HepG2 (cell line): ENCODE measurements around the gene FEM1B.

Source experiments
- EZH2 ChIP-seq: conservative IDR thresholded peaks from 2 replicates; pipeline ENCODE4 v1.6.1; 2012; ENCODE audit warnings: mild to moderate bottlenecking, low read depth, low read length, moderate library complexity
- POLR2A ChIP-seq, 2 experiments: IDR thresholded peaks; 2 replicates each; pipeline ENCODE4 v1.6.1; 2011; ENCODE audit warnings: low read depth in 2 of 2, low read length in 2 of 2, mild to moderate bottlenecking in 1 of 2, moderate library complexity in 1 of 2; ENCODE audit not compliant: insufficient read depth in 1 of 2
- SIN3A ChIP-seq: IDR thresholded peaks from 2 replicates; pipeline ENCODE4 v1.6.1; 2011; ENCODE audit warnings: low read depth, mild to moderate bottlenecking, control low read depth, low read length, borderline replicate concordance
- SMAD3 ChIP-seq: sonication (generic); formaldehyde crosslinking; IDR thresholded peaks from 2 replicates; pipeline ENCODE4 v1.4.0; 2020; ENCODE audit warnings: missing genetic modification reagents
- ZNF224 ChIP-seq: sonication (generic); formaldehyde crosslinking; IDR thresholded peaks from 2 replicates; pipeline ENCODE4 v1.5.0; 2020; ENCODE audit warnings: mild to moderate bottlenecking, missing genetic modification reagents

GRCh38 chr15:68235022-68235421 is 42.5 kb upstream of the FEM1B start:
- no peak for TF ChIP-seq POLR2A (IDR thresholded peaks at IDR 0.05; ENCODE audit: insufficient read depth in 1 of 2, low read depth in 2 of 2, low read length in 2 of 2)
- TF ChIP-seq SMAD3 (CRISPR knock-in tag), result no peak
- TF ChIP-seq ZNF224 (CRISPR knock-in tag), result no peak
- no peak for TF ChIP-seq SIN3A
- TF ChIP-seq EZH2, result no peak
